Endothelial cell of umbilical vein (primary cell): Measurements from ENCODE around the gene BCL7A. TPM values are rescaled to one million over a fixed set of nuclear protein-coding genes. Genes with fewer than 3 reads are reported as not detected.
A peak's percentile ranks its signal among the peaks of the same experiment; 100 is the strongest.

ENCODE experiments used
- BruUV-seq: library from RNA; stranded (reverse); fragments of 400-500 nt; replicated peaks from 2 replicates; lab custom pipeline; 2021; lab: Mats Ljungman, UMichigan
- CTCF ChIA-PET: fragments of 300-600, 350-600 bp; sonication (Branson Sonifier 250); formaldehyde crosslinking; loops from one replicate; lab custom pipeline; 2021; ENCODE audit warnings: antibody characterized with exemption, inconsistent platforms; lab: Charles Lee
- POLR2A ChIA-PET: fragments of 300-600, 350-600 bp; sonication (Branson Sonifier 250); formaldehyde crosslinking; loops from one replicate; lab custom pipeline; 2021; ENCODE audit warnings: antibody characterized with exemption, inconsistent platforms; lab: Charles Lee
- DNase-seq: peaks from one replicate; pipeline ENCODE4 v3.0.0-alpha.2; 2011; ENCODE audit warnings: low read depth, low spot score
- FAIRE-seq: peaks from 2 replicates; lab custom pipeline; 2011; peaks lifted over from hg19 to GRCh38; lab: Jason Lieb, UNC
- H2AFZ ChIP-seq: 2 replicates; pipeline ENCODE4 v1.6.0; 2012; ENCODE audit warnings: low read depth, low read length, control low read depth, inconsistent platforms
- H3K27ac ChIP-seq: 2 replicates; pipeline ENCODE4 v1.5.1; 2011; ENCODE audit warnings: low read depth, mild to moderate bottlenecking, control low read depth, low read length, moderate library complexity; ENCODE audit not compliant: insufficient read depth
- H3K27me3 ChIP-seq, 2 experiments: 2 replicates each; pipeline versions ENCODE4 v1.6.0 to v1.6.1; 2011; ENCODE audit warnings: low read length in 2 of 2, mixed read lengths in 1 of 2; ENCODE audit not compliant: control insufficient read depth in 2 of 2, insufficient read depth in 2 of 2
- H3K36me3 ChIP-seq, 2 experiments: 2 replicates in 1 of 2; 3 replicates in 1 of 2; pipeline ENCODE4 v1.5.1; 2011; ENCODE audit warnings: low read length in 2 of 2, mild to moderate bottlenecking in 1 of 2, moderate library complexity in 1 of 2; ENCODE audit not compliant: control insufficient read depth in 2 of 2, insufficient read depth in 2 of 2; ENCODE audit errors: extremely low read depth in 1 of 2
- H3K4me1 ChIP-seq: 3 replicates; pipeline ENCODE4 v1.5.1; 2011; ENCODE audit warnings: mild to moderate bottlenecking, low read length; ENCODE audit not compliant: control insufficient read depth, insufficient read depth; ENCODE audit errors: extremely low read depth
- H3K4me2 ChIP-seq: 2 replicates; pipeline ENCODE4 v1.6.1; 2011; ENCODE audit warnings: low read length, control low read depth, mixed read lengths; ENCODE audit not compliant: insufficient read depth
- H3K4me3 ChIP-seq, 3 experiments: fragments of 200-600 bp in 1 of 3; sonication (generic), shearing (Covaris generic) in 1 of 3; replicated peaks in 1 of 3; 2 replicates each; pipeline ENCODE4 v1.5.1; 2011 to 2016; ENCODE audit warnings: control low read depth in 3 of 3, low read length in 3 of 3, mild to moderate bottlenecking in 2 of 3, inconsistent platforms in 1 of 3, low read depth in 1 of 3, moderate library complexity in 1 of 3; ENCODE audit not compliant: insufficient read depth in 1 of 3
- H3K79me2 ChIP-seq: 2 replicates; pipeline ENCODE4 v1.6.0; 2012; ENCODE audit warnings: low read length, inconsistent platforms; ENCODE audit not compliant: control insufficient read depth, insufficient read depth
- H3K9ac ChIP-seq: replicated peaks from 2 replicates; pipeline ENCODE3; 2011; ENCODE audit warnings: low read length, control low read depth; ENCODE audit not compliant: insufficient read depth; ENCODE audit errors: extremely low read depth
- H3K9me1 ChIP-seq: replicated peaks from 3 replicates; pipeline ENCODE4 v1.6.0; 2011; ENCODE audit warnings: mild to moderate bottlenecking, low read length; ENCODE audit not compliant: control insufficient read depth, insufficient read depth; ENCODE audit errors: extremely low read depth
- H3K9me3 ChIP-seq: replicated peaks from 2 replicates; pipeline ENCODE4 v1.5.1; 2012; ENCODE audit warnings: low read length, inconsistent platforms; ENCODE audit not compliant: control insufficient read depth, insufficient read depth
- H4K20me1 ChIP-seq: replicated peaks from 2 replicates; pipeline ENCODE3; 2011; ENCODE audit warnings: mild to moderate bottlenecking, low read length; ENCODE audit not compliant: control insufficient read depth, insufficient read depth; ENCODE audit errors: extremely low read depth
- EZH2 ChIP-seq: IDR thresholded peaks from 2 replicates; pipeline ENCODE4 v1.6.1; 2012; ENCODE audit warnings: borderline replicate concordance, low read depth, mild to moderate bottlenecking, moderate library complexity, low read length, inconsistent platforms; ENCODE audit not compliant: severe bottlenecking
- FOS ChIP-seq: IDR thresholded peaks from 2 replicates; pipeline ENCODE4 v1.6.1; 2011; ENCODE audit warnings: mild to moderate bottlenecking, low read length, moderate library complexity, borderline replicate concordance; ENCODE audit not compliant: insufficient read depth
- GATA2 ChIP-seq: IDR thresholded peaks from 2 replicates; pipeline ENCODE4 v1.7.0; 2011; ENCODE audit warnings: low read depth, mild to moderate bottlenecking, moderate library complexity, mixed read lengths, low read length; ENCODE audit not compliant: insufficient read length, insufficient read depth
- JUN ChIP-seq: IDR thresholded peaks from 2 replicates; pipeline ENCODE4 v1.6.1; 2011; ENCODE audit warnings: borderline replicate concordance, low read depth; ENCODE audit not compliant: insufficient read length, insufficient read depth
- MYC ChIP-seq: IDR thresholded peaks from one replicate; pipeline ENCODE4 v1.6.1; 2011; ENCODE audit warnings: mild to moderate bottlenecking, low read depth, low read length
- POLR2A ChIP-seq: IDR thresholded peaks from 2 replicates; pipeline ENCODE4 v1.6.1; 2012; ENCODE audit warnings: low read depth, mild to moderate bottlenecking, control low read depth, low read length
- POLR2AphosphoS5 ChIP-seq: IDR thresholded peaks from 2 replicates; pipeline ENCODE4 v1.6.1; 2012; ENCODE audit warnings: low read depth, mild to moderate bottlenecking, control low read depth, low read length, moderate library complexity; ENCODE audit not compliant: insufficient read depth
- dilution Hi-C: fragments of 300-500 bp; cut with MboI; formaldehyde crosslinking; loops from one replicate; pipeline ENCODE4 v1.15.0; 2019; ENCODE audit warnings: low sequenced_read_pairs; ENCODE audit not compliant: extremely low pct_ligation_motif_present
- intact Hi-C: fragments of 100-400 bp; cut with micrococcal nuclease; formaldehyde crosslinking; loops from one replicate; pipeline ENCODE4 v1.10.0; 2022
- polyA plus RNA-seq, 4 experiments: library from polyadenylated mRNA; depleted of rRNA in 3 of 4; stranded (reverse) in 3 of 4; unstranded in 1 of 4; fragments of >200 nt; gene quantifications; 2 replicates each; pipeline versions ENCODE4 v1.2.1 to v1.2.3, GENCODE V29; 2011 to 2012; ENCODE audit warnings: missing spikeins in 1 of 4
- total RNA-seq: library from RNA; stranded (reverse); gene quantifications from 2 replicates; pipeline ENCODE4 v1.2.3, GENCODE V29; 2021
- TF ChIP-seq, protein P1 (sequence below): IDR thresholded peaks from 2 replicates; pipeline ENCODE4 v1.6.1; 2011; ENCODE audit not compliant: insufficient read depth, insufficient read length
- TF ChIP-seq, protein P2 (sequence below), 2 donors: IDR thresholded peaks; 1 replicate in 1 of 2; 2 replicates in 1 of 2; pipeline ENCODE4 v1.5.1; 2011; ENCODE audit warnings: low read length in 2 of 2, mild to moderate bottlenecking in 2 of 2, moderate library complexity in 2 of 2, control low read depth in 1 of 2, inconsistent platforms in 1 of 2, low read depth in 1 of 2; ENCODE audit not compliant: insufficient read depth in 1 of 2; ENCODE audit errors: extremely low read depth in 1 of 2

Gene BCL7A
- total and polyA plus RNA-seq, 2 donors (not counting 3 experiments of a cell fraction or from before 2014, with no cell fraction given), result 9.7 to 11.1 TPM

DNA sequence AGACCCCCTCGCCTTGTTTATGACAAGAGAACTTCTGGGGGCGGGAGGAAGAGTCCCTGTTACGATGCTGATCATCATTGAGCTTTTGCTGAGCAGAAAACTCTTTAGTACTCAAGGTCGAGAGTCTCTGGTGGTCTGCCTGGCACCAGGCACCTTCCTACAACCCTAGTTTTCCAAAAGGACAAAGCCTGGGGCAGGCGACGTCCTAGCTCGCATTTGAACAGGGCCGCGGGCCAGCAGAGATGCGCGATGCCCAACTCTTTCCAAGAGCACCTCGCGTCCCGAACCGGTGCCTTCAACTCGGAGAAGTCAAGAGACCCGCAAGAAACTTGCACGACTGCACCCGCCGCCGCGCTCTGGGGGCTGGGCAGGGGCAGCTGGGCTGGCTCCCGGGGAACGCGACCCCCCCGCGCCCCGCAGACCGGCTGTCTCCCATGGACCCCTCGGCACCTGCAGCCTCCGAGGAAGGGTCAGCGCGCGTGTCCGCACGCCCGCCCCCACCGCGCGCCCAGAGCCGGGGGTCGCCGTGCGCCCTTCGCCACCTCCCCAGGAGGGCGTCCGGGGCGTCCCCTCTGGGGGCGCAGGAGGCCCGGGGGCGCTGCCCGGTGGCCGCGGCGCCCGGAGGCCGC, 377 bp upstream of the BCL7A start:
- no TSS peak for BruUV-seq
- intact Hi-C loops, result loop anchor here (5.0 kb wide), 1 partner anchor 56 kb away; the partner anchor contains the start of gene MLXIP

More for the DNA sequence above, 377 bp upstream of the BCL7A start:
- Histone ChIP-seq H3K4me2 (peak overlapping the region; percentile 77), H4K20me1 (no peaks in the 10 kb centered on the region), H2AFZ (peak overlapping the region; percentile 61), H3K9me3 (no peaks in the 10 kb centered on the region), H3K27me3 (no peaks in the 10 kb centered on the region), H3K27ac (no peak overlapping the region), H3K36me3 (no peaks in the 10 kb centered on the region), H3K9me1 (no peaks in the 10 kb centered on the region), H3K4me1 (peaks cover 19% of the 10 kb centered on the region), H3K9ac (no peak overlapping the region), H3K4me3 (peak overlapping the region; percentile 43 to 58 (median 49)), H3K79me2 (peaks cover 12% of the 10 kb centered on the region)
- dilution Hi-C loops, result no loop called here
- no peak for TF ChIP-seq POLR2AphosphoS5
- no peak for TF ChIP-seq JUN
- no peak for TF ChIP-seq FOS
- no peak for TF ChIP-seq MYC
- TF ChIP-seq, protein P1, sequence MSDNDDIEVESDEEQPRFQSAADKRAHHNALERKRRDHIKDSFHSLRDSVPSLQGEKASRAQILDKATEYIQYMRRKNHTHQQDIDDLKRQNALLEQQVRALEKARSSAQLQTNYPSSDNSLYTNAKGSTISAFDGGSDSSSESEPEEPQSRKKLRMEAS, result no peak
- no peak for TF ChIP-seq GATA2
- no peak for TF ChIP-seq POLR2A
- no peak for TF ChIP-seq EZH2
- TF ChIP-seq, protein P2, sequence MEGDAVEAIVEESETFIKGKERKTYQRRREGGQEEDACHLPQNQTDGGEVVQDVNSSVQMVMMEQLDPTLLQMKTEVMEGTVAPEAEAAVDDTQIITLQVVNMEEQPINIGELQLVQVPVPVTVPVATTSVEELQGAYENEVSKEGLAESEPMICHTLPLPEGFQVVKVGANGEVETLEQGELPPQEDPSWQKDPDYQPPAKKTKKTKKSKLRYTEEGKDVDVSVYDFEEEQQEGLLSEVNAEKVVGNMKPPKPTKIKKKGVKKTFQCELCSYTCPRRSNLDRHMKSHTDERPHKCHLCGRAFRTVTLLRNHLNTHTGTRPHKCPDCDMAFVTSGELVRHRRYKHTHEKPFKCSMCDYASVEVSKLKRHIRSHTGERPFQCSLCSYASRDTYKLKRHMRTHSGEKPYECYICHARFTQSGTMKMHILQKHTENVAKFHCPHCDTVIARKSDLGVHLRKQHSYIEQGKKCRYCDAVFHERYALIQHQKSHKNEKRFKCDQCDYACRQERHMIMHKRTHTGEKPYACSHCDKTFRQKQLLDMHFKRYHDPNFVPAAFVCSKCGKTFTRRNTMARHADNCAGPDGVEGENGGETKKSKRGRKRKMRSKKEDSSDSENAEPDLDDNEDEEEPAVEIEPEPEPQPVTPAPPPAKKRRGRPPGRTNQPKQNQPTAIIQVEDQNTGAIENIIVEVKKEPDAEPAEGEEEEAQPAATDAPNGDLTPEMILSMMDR (IDR thresholded peaks at IDR 0.05; ENCODE audit: extremely low read depth in 1 of 2, insufficient read depth in 1 of 2, low read depth in 1 of 2, low read length in 2 of 2), result no peak
- FAIRE-seq (no peak), DNase-seq (peak; percentile 39)
- CTCF ChIA-PET, result interaction anchor here (1.0 to 3.2 kb wide), 6 partner anchors 14 to 104 kb away, joined by 3 to 21 read pairs (median 6); partner anchors contain the start of gene CFAP251
- POLR2A ChIA-PET, result no interaction called here
